Colon (tissue), 2 donors: ENCODE data around the gene TWIST2.

Experiments used
- FAIRE-seq: peaks from 2 replicates; lab custom pipeline; 2012; peaks lifted over from hg19 to GRCh38; lab: Jason Lieb, UNC
- donor health status: control.
- donor health status: control.

The TWIST2 gene

DNA sequence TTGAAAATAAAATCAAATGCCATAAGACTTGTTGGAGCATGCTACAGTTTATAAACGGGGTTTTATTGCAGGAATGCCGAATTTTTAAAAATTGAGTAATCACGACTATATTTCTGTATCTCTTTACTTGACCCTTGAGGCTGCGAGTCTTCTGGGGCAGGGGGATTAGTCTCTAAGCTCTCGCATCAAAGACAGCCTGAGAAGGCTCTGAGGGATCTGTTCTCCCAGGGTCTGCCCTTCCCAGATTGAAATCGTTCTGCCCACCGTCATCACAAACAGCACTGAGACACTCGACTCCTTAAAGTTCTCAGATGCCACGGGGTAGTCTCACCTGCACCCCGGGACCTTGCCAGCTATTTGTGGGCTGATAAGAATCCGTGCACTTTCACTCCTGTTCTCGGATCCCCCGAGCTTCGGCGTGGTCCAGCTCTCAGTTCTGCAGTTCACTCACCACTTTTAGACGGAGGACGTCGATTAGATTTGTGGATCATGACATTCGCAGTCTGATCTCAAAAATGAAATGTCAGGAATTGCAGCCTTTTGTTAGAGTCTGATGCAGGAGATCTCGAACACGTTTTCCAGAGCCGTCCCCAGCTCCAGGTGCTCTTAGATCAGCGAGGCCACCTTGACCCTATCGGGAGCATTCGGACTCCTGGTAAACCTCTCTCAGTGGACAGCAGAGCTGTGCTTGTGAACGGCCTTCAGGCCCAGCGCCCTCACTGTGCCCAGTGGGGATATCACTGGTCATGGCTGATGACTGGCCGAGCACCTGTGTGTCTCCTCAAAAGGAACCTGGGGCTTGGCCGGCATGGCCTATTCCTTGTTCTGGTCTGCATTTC, 43.0 kb downstream of the TWIST2 start:
- no peak for FAIRE-seq

DNA sequence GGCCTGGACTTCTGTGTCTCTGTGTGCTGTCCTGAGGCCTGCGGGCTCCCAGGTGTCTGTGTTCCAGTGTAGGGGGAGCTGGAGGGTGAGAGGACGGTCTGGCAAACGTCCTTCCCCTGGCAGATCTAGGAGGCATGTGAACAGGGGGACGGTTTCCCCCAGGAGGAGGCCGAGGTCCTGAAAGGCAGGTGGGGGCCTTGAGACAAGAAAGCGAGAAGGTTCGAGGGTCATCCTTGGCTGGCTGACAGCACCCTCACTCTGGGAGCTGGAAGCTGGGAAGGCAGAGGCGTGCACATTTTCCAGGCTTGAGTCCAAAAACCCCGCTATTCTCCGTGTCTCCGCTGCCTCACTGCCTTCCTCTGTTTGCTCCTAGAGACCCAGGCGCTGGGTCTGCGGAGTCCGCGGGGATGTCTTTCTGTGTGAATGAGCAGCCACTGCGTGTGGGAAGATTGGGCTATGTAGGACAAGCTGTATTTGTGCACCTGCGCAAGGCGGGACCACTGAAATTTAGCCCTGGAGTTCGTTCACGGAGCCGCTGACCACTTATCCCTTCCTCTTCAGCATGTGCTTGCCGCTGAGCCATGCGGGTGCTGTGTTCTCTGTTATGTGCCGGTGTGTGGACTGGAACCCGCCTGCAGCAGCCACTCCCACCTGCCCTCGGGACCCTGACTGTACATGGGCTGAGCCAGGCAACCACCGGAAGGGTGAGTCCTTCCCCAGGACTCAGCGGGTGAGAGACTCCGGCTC, 43.7 kb downstream of the TWIST2 start:
- no peak for FAIRE-seq

DNA sequence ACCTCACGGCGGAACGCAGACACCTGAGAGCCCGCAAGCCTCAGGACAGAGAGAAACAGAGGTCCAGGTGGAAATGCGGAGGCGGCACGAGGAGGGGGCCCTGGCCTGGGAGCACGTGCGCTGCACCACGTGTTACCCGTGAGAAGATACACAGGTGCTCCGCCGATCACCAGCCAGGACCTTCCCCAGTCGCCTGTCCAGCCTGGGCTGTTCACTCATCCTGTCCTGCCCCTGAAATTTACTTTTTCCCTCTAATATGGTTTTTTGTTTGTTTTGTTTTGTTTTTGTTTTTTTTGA, 44.3 kb downstream of the TWIST2 start:
- no peak for FAIRE-seq

GRCh38 chr2:238892796-238893195, 44.9 kb downstream of the TWIST2 start:
- FAIRE-seq = no peak

- FAIRE-seq = no peak
These were observed 45.6 kb downstream of the TWIST2 start for GRCh38 chr2:238893349-238894000.

DNA sequence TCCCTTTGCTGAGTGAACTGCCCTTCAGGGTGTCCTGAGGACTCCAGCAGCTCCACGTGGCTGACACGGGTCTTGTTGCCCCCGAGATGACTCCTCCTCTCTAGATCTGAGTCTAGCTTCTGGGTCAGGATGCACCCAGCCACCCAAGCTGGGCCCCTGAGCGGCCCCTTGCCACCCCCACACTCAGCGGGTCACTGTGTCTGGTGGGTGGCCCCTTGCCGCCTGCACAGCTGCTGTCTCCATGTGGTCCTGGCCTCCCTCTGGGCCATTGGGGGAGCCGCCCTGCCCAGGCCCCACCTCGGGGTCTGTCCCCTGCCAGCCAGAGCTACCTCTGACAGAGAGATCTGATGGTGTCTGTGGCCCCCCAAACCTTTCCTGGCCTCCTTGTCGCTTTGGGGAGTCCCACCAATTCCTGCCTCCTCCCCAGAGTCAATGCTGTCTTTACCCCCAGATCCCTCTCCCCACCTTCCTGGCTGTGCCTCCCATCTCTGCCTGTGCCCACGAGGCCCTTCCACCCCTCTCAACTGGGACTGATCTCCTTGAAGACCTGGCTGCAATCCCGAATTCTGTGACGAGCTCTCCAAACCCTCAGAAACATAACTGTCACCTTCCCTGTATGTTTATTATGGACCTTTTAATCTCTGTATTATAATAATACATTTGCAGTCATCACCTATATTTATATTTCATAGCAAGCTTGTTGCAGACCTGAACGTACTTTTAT, 46.5 kb downstream of the TWIST2 start:
- FAIRE-seq = no peak

DNA sequence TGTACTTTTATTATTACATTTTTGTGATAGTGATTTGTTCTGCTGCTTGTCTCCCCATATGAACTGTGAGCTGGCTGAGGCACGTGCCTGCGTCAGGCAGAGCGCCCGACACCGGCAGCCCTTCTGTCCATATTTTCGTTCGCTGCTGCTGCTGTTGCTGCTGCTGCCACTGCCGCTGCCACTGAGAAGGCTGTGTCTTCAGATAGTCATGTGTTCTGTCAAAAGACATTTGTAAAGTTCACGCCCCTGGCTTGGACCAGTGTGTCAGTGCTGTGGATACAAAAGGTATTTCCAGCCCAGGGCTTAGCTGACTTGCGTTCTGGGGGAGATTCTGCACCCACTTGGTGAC, 47.0 kb downstream of the TWIST2 start:
- no peak for FAIRE-seq

- no peak for FAIRE-seq
These were observed 47.5 kb downstream of the TWIST2 start for GRCh38 chr2:238895361-238895882.

- no peak for FAIRE-seq
These were observed 48.2 kb downstream of the TWIST2 start for GRCh38 chr2:238895891-238896600.

- FAIRE-seq = no peak
These were observed 48.8 kb downstream of the TWIST2 start for GRCh38 chr2:238896641-238897040.

DNA sequence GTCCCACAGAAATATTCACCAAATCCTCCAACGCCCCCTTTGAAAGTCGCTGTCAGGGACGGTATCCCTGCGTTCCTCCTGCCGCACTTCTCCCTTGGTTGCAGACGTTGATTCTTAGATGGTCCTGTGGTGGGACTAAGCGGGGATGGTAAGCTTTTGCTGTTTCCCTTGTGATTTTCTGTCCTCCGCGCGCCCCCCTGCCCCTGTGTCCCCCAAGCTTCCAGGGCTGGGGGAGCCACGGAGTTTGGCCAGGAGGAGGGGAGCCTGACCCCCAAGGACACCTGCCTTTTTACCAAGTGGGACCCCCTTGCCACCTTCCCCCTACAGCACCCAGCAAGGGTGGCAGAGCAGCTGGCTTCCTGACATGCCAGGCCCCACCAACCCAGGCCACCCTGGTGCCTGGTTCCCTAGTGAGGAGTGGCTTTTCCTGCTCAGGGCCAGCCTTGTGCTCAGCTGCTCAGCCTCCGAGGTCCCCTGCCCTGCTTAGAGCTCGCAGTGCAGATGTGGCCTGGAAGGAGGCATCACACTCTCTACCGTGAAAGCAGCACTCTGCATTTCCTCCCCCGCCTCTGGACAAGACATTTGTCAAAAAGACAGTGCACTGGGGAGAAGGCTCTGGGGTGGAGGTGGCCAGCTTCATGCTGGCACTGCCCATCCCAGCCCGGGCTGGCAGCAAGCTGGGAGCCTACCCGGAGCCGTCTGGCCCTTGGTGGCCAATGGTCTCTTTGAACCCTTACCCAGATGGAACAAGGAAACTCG, 49.4 kb downstream of the TWIST2 start:
- no peak for FAIRE-seq

DNA sequence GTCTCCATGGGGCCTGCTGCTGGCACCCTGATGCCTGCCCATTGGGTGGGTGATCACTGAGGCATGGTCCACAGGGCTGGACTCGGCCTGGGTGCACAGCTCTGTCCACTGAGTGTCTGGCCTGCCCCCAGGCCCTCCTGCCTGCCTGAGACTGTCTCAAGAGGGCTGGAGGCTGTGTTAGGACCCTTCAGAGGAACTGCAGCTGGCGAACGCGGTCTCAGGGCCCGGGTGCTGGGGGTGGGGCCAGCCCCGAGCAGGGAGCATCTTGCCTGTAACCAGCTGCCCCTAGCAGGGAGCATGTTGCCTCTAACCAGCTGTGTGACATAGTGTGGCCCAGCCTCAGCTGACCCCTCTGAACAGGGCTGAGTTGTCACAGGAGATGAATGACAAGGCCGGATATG, 50.0 kb downstream of the TWIST2 start:
- no peak for FAIRE-seq

GRCh38 chr2:238898534-238899281, 50.8 kb downstream of the TWIST2 start:
- FAIRE-seq = no peak

DNA sequence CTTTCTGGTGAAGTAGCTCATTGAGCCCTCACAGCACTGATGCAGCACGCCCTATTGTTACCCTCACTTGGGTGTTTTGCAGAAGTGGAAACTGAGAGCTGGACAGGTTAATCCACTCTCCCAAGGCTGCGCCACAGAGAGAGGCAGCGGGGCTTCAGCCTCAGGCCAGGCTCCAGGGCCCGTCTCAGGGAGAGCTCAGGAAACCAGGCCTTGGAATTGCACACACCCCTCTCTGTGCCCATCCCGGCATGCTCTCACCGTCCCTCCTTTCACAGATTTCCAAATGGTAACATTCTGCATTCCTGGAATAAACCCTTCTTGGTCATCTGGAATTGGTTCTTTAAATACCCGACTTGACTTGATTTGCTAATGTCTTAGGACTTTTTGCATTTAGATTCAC, 51.5 kb downstream of the TWIST2 start:
- FAIRE-seq = no peak

DNA sequence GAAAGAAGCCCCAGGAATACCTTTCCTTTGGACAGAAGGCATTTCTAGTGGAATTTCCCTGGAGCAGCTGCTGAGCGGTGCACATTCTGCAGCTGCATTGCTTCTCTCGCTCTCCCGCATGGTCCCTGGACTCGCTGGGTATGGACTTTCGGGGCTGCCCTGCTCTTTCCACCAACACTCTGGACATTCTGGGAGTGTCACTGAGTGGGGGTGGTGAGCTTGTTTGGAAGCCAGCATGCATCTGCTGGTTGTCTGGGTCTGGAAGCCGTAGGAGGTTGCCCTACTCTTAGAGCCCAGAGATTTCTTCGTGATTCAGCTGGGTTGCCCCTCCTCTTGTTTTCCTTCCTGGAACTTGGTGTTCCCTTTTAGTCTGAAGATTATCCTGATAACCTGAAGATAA, 52.6 kb downstream of the TWIST2 start:
- FAIRE-seq = no peak

GRCh38 chr2:238901461-238902057, 53.7 kb downstream of the TWIST2 start:
- FAIRE-seq = no peak

DNA sequence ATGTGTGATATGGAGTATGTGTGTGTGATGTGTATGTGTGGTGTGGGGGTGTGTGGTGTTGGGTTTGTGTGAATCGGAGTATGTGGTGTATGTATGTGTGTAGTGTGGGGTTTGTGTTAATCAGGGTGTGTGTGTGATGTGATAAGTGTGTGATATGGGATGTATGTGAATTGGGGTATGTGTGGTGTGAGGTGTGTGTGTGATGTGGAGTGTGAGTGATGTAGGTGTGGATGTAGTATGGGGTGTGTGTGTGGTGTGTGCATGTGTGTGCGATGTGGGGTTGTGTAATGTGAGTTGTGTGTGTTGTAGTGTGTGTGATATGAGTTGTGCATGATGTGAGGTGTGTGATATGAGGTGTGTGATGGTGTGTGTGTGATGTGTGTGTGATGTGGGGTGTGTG, 54.4 kb downstream of the TWIST2 start:
- no peak for FAIRE-seq

- no peak for FAIRE-seq
These were observed 55.3 kb downstream of the TWIST2 start for GRCh38 chr2:238903141-238903540.

GRCh38 chr2:238904177-238904576, 56.3 kb downstream of the TWIST2 start:
- FAIRE-seq = no peak

- FAIRE-seq = no peak
These were observed 56.8 kb downstream of the TWIST2 start for GRCh38 chr2:238904716-238905115.
